ENCODE results near the gene TRIM9. TPM values are rescaled to one million over a fixed set of nuclear protein-coding genes. Genes with fewer than 3 reads are reported as not detected.
"Not testable (repeated sequence)": the region's sequence is repeated elsewhere in the genome, so short reads cannot be mapped to it uniquely, and the experiment has no call there.

Gene TRIM9
- total RNA-seq, 1 donor from 2014 or later: 1.7 TPM

- H3K27ac Mint-ChIP-seq: no peak overlapping the region
- TF ChIP-seq CTCF (IDR thresholded peaks at IDR 0.05; ENCODE audit: unreplicated experiment): no peak
- H3K4me1 Mint-ChIP-seq (ENCODE audit: low read depth): peaks cover 3% of the 10 kb centered on the region
- no peaks in the 10 kb centered on the region for H3K36me3 Mint-ChIP-seq (ENCODE audit: insufficient read depth)
- no peaks in the 10 kb centered on the region for H3K9me3 Mint-ChIP-seq (ENCODE audit: low read depth)
- no peak overlapping the region for H3K4me3 Mint-ChIP-seq (ENCODE audit: low read depth)
- peaks cover 7% of the 10 kb centered on the region for H3K27me3 Mint-ChIP-seq
- no peak for DNase-seq (ENCODE audit: low spot score, unreplicated experiment)
Observed at GRCh38 chr14:50998612-50999011, 96.3 kb downstream of the TRIM9 start.

GRCh38 chr14:50997712-50998111, 97.2 kb downstream of the TRIM9 start:
- TF ChIP-seq CTCF (IDR thresholded peaks at IDR 0.05; ENCODE audit: unreplicated experiment): no peak
- Mint-ChIP-seq H3K4me1 (ENCODE audit: low read depth) (peaks cover 3% of the 10 kb centered on the region), H3K36me3 (ENCODE audit: insufficient read depth) (no peaks in the 10 kb centered on the region), H3K4me3 (ENCODE audit: low read depth) (no peak overlapping the region), H3K27me3 (peaks cover 2% of the 10 kb centered on the region), H3K9me3 (ENCODE audit: low read depth) (no peaks in the 10 kb centered on the region), H3K27ac (no peak overlapping the region)
- DNase-seq (ENCODE audit: low spot score, unreplicated experiment): no peak

GRCh38 chr14:50994158-50994557, 100.7 kb downstream of the TRIM9 start:
- H3K36me3 Mint-ChIP-seq (ENCODE audit: insufficient read depth); H3K27me3 Mint-ChIP-seq; DNase-seq (ENCODE audit: low spot score, unreplicated experiment); H3K4me1 Mint-ChIP-seq (ENCODE audit: low read depth); H3K4me3 Mint-ChIP-seq (ENCODE audit: low read depth); H3K27ac Mint-ChIP-seq; H3K9me3 Mint-ChIP-seq (ENCODE audit: low read depth): not testable (repeated sequence)

GRCh38 chr14:50985859-50986331, 109.0 kb downstream of the TRIM9 start:
- H3K27me3 Mint-ChIP-seq: peaks cover 52% of the 10 kb centered on the region
- no peak for DNase-seq (ENCODE audit: low spot score, unreplicated experiment)
- TF ChIP-seq CTCF (IDR thresholded peaks at IDR 0.05; ENCODE audit: unreplicated experiment): no peak
- no peaks in the 10 kb centered on the region for H3K9me3 Mint-ChIP-seq (ENCODE audit: low read depth)
- no peak overlapping the region for H3K4me3 Mint-ChIP-seq (ENCODE audit: low read depth)
- no peaks in the 10 kb centered on the region for H3K36me3 Mint-ChIP-seq (ENCODE audit: insufficient read depth)
- H3K27ac Mint-ChIP-seq: no peak overlapping the region
- H3K4me1 Mint-ChIP-seq (ENCODE audit: low read depth): no peaks in the 10 kb centered on the region

- Mint-ChIP-seq H3K4me3 (ENCODE audit: low read depth) (no peak overlapping the region), H3K27ac (no peak overlapping the region), H3K9me3 (ENCODE audit: low read depth) (no peaks in the 10 kb centered on the region), H3K27me3 (peaks cover 58% of the 10 kb centered on the region), H3K4me1 (ENCODE audit: low read depth) (no peaks in the 10 kb centered on the region), H3K36me3 (ENCODE audit: insufficient read depth) (no peaks in the 10 kb centered on the region)
- no peak for DNase-seq (ENCODE audit: low spot score, unreplicated experiment)
- no peak for TF ChIP-seq CTCF (IDR thresholded peaks at IDR 0.05; ENCODE audit: unreplicated experiment)
Observed at GRCh38 chr14:50985124-50985858, 109.6 kb downstream of the TRIM9 start.

All from progenitor cell of endocrine pancreas (in vitro differentiated cells).